Memory B cell (primary cell): Measurements from ENCODE around the gene OGN.
"Not testable (repeated sequence)": the region's sequence is repeated elsewhere in the genome, so short reads cannot be mapped to it uniquely, and the experiment has no call there.

ENCODE experiments used
- ATAC-seq: fragments of 150-1000 bp; cut with Tn5 transposase; 2 replicates; pipeline ENCODE4 v1.10.0; 2021; ENCODE audit warnings: low read depth, mild to moderate bottlenecking, moderate library complexity
- DNase-seq, 2 donors: peaks; one replicate each; pipeline ENCODE4 v3.0.0; 2022; ENCODE audit warnings: low spot score in 2 of 2
- H3K27ac Mint-ChIP-seq: one replicate; pipeline ENCODE4 v1.8.0; 2022; ENCODE audit warnings: mild to moderate bottlenecking, moderate library complexity, mixed read lengths
- H3K27me3 Mint-ChIP-seq: one replicate; pipeline ENCODE4 v1.8.0; 2022; ENCODE audit warnings: mixed read lengths
- H3K36me3 Mint-ChIP-seq: one replicate; pipeline ENCODE4 v1.8.0; 2022; ENCODE audit warnings: mild to moderate bottlenecking, mixed read lengths
- H3K4me1 Mint-ChIP-seq: one replicate; pipeline ENCODE4 v1.8.0; 2022; ENCODE audit warnings: mixed read lengths
- H3K4me3 Mint-ChIP-seq: one replicate; pipeline ENCODE4 v1.8.0; 2022; ENCODE audit warnings: mild to moderate bottlenecking, moderate library complexity, mixed read lengths
- H3K9me3 Mint-ChIP-seq: one replicate; pipeline ENCODE4 v1.8.0; 2022; ENCODE audit warnings: mixed read lengths

The OGN gene

DNA sequence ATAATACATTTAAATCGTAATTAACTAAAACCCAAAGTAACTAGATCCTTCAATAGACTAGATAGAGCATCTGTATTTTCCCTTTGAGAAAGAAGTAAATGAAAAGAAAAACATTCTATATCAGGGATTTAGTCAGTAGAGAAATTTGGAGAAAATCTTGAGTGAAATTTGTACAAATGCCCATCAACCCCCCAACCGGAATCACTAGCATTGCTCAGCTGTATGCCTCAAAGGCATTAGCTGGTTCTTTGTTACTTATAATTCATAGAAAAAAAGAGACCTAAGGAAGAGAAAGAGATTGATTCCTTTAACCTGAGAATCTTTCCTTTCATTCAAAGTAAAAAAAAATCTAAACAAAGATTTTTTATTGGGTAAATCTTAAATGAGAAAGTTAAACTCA lies 19.2 kb upstream of the OGN start:
- no peak overlapping the region for H3K4me3 Mint-ChIP-seq
- no peak for ATAC-seq
- no peak overlapping the region for H3K27ac Mint-ChIP-seq

GRCh38 chr9:92422611-92423338 lies 18.4 kb upstream of the OGN start:
- Mint-ChIP-seq H3K36me3 (no peaks in the 10 kb centered on the region), H3K9me3 (no peaks in the 10 kb centered on the region), H3K4me1 (no peaks in the 10 kb centered on the region), H3K4me3 (no peak overlapping the region), H3K27ac (no peak overlapping the region), H3K27me3 (no peaks in the 10 kb centered on the region)
- ATAC-seq (no peak), DNase-seq (no peak)

More for the DNA sequence above, 19.2 kb upstream of the OGN start:
- Mint-ChIP-seq H3K4me1 (no peaks in the 10 kb centered on the region), H3K27me3 (no peaks in the 10 kb centered on the region), H3K9me3 (no peaks in the 10 kb centered on the region), H3K36me3 (no peaks in the 10 kb centered on the region)
- no peak for DNase-seq

DNA sequence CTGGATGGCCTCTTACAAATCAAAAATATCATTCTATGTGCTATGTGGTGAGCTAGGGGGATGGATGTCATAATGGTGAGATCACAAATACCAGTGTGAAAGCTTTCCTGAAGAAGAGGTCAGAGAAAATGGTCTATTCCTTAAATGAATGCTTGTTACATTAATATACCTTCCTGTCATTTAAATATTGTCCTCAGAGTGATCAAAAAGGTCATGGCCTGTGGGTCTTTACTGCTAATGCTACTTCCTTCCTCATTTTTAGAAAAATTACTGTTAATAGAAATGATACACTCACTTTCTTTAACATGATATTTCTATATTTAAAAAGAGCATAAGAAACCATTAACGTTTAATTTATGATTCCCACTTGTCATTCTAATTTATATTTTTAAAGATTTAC lies 10.2 kb upstream of the OGN start:
- H3K4me1 Mint-ChIP-seq: peaks cover 7% of the 10 kb centered on the region
- H3K27me3 Mint-ChIP-seq: no peaks in the 10 kb centered on the region
- no peak for DNase-seq
- H3K4me3 Mint-ChIP-seq: no peak overlapping the region
- peak; percentile 67 for ATAC-seq
- no peaks in the 10 kb centered on the region for H3K9me3 Mint-ChIP-seq
- peaks cover 2% of the 10 kb centered on the region for H3K36me3 Mint-ChIP-seq
- H3K27ac Mint-ChIP-seq: no peak overlapping the region

- not testable (repeated sequence) for H3K27ac Mint-ChIP-seq, H3K36me3 Mint-ChIP-seq, H3K4me3 Mint-ChIP-seq, H3K27me3 Mint-ChIP-seq, ATAC-seq, DNase-seq, H3K9me3 Mint-ChIP-seq
- peaks cover 15% of the 10 kb centered on the region for H3K4me1 Mint-ChIP-seq
These were observed 6.8 kb upstream of the OGN start for GRCh38 chr9:92411157-92411556.

DNA sequence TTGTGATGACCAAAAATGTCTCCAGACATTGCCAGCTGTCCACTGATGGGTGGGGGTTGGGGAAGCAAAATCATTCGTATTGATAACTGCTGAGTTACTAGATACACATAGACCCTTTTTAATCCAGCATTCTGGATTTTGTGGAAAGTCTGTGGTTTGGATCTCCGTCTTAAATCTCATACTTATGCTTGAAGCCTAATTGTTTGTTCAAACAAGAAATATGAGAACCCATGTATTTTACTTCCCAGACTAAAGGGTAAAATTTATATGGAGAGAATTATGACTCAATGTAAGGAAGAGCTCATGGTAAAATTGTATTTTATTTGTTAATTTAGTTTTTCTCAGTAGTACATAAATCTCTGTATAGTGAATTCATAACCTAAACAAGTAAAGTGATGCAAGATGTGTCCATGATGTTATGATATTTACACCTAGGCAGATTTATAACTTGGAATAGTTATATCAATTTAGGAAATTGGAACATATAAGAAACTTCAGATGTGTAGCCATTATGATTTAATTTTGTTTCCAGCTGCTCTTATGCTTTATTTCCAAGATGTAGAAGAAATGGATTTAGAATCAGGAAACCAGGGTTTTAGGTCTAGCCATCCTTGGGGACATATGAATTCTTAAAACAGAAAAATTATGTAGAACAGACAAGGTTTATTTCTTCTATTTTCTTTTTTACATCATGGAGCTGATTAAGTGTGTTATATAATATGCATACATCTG lies 4.5 kb upstream of the OGN start:
- no peaks in the 10 kb centered on the region for H3K27me3 Mint-ChIP-seq
- no peak overlapping the region for H3K27ac Mint-ChIP-seq
- H3K4me1 Mint-ChIP-seq: peaks cover 12% of the 10 kb centered on the region
- peaks cover 2% of the 10 kb centered on the region for H3K9me3 Mint-ChIP-seq
- no peak overlapping the region for H3K4me3 Mint-ChIP-seq
- DNase-seq (no peak), ATAC-seq (no peak)
- H3K36me3 Mint-ChIP-seq: peaks cover 2% of the 10 kb centered on the region

DNA sequence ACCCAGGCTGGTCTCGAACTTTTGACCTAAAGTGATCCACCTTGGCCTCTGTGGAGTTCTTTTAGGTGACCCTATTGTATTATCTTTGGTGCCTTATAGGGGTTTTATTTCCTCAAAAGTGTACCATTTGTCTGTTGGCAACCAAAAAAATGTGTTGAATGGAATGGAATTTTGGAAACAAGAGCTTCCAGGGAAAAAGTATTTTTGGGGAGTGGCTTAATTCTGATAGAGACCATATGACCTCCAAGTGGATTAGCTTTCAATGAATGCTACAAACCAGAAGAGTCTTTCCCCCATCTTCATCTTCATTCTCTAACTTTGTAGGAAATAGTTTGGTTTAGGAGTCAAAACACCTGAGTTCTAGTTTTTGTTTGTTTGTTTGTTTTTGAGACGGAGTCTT lies 3.4 kb upstream of the OGN start:
- Mint-ChIP-seq H3K36me3 (no peaks in the 10 kb centered on the region), H3K27me3 (no peaks in the 10 kb centered on the region), H3K4me1 (peaks cover 12% of the 10 kb centered on the region), H3K4me3 (no peak overlapping the region), H3K27ac (no peak overlapping the region), H3K9me3 (peaks cover 2% of the 10 kb centered on the region)
- DNase-seq (no peak), ATAC-seq (no peak)

DNA sequence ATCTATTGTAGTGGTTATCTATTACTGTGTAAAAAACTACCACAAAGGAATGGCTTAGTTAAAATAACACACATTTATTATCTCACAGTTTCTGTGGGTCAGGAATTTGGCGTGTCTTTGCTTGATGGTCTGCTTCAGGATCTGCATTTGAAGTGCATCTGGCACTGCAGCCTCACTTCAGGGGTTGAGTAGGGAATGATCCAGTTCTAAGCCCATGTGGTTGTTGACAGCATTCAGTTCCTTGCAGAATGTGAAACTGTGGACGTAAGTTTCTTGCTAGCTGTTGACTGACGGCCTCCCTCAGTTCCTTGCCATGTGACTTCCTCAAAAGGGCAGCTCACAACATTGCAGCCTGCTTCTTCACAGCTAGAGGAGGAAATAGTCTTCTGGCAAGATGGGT lies 2.1 kb upstream of the OGN start:
- Mint-ChIP-seq H3K9me3 (peaks cover 2% of the 10 kb centered on the region), H3K4me3 (peak overlapping the region; percentile 44), H3K36me3 (no peaks in the 10 kb centered on the region), H3K27ac (peak overlapping the region; percentile 65), H3K27me3 (no peaks in the 10 kb centered on the region), H3K4me1 (peaks cover 12% of the 10 kb centered on the region)
- ATAC-seq (peak; percentile 99), DNase-seq (peak; percentile 20 to 27)

DNA sequence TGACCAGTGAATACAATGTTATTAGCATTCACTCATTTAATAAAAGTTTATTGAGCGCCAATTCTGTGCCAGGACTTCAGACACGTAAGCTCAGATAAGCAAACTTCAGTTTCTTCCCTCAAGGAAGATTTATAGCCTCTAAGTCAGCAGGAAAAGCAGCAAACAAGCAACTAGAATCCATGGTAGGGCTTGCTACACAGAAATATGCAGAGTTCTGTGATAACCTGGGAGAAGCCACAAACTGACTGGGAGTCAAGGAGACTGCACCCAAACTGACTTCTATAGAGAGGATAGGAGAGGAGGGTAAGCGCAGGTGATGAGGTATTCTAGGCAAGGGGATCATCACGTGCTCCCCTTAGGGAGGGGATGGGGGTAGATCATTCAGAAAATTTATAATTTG lies 1.4 kb upstream of the OGN start:
- H3K27ac Mint-ChIP-seq: peak overlapping the region; percentile 65

DNA sequence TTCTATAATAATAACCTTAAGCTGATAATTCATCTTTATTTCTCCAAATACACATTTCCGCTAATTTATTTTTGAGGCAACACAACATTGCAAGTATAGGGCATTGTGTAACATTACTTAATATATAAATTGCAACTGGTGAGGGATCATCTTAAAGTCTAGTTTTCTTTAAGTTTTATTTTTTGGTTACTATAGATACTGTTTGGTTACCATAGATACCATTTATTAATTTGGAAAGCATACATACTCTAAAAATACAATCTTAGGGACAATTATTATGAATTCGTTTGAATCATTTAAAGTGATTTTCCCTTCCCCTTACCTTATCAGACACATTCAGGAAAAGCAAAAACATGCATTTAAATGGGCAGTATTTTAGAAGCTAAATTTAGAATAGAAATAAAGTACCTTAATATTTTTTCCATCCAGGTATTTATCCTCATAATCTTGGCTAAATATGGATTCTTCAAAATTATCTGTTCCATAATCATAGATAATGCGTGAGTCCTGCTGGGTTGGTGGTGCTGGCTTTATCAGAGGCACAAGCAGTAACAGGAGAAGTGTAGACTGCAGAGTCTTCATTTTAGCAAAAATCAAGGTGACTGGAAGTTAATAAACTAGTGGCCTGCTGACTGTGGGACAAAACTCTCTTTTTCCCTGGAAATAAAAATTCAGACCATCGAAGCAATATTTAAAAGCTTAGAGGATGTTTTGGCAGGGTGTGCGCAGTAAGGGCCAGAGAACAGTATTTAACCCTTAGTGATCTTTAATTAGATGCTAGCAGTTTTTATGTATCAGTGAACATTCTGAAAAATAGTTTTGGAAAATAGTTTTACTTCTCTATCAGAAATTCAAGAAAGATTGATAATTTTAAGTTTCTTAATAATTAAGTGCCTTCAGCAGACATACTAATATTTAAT lies 1.3 kb downstream of the OGN start:
- no peaks in the 10 kb centered on the region for H3K36me3 Mint-ChIP-seq

More for the DNA sequence above, 1.4 kb upstream of the OGN start:
- Mint-ChIP-seq H3K9me3 (peaks cover 2% of the 10 kb centered on the region), H3K27me3 (no peaks in the 10 kb centered on the region), H3K4me1 (peaks cover 12% of the 10 kb centered on the region), H3K4me3 (peak overlapping the region; percentile 44), H3K36me3 (no peaks in the 10 kb centered on the region)
- DNase-seq (no peak), ATAC-seq (no peak)

DNA sequence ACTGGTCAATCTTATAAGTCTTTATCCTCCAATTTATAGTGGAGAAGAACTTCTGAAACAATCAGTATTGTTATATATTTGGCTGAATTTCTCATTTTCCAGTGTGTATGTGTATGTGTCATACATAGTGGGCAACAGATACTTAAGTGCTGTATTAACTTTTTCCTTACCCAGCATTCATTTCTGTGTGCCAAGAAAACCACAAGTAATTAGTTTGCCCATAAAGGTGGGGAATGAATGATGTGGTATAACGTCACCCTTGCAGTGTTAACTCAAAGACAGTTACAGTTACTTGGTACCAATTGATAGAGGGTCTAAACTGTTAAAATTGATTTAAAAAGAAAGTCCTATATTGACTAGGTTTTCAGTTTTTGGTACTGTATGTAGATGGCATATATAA lies 2.0 kb downstream of the OGN start:
- ATAC-seq (no peak), DNase-seq (no peak)
- peaks cover 12% of the 10 kb centered on the region for H3K4me1 Mint-ChIP-seq
- peaks cover 2% of the 10 kb centered on the region for H3K9me3 Mint-ChIP-seq
- no peaks in the 10 kb centered on the region for H3K27me3 Mint-ChIP-seq
- H3K36me3 Mint-ChIP-seq: no peaks in the 10 kb centered on the region
- no peak overlapping the region for H3K27ac Mint-ChIP-seq
- no peak overlapping the region for H3K4me3 Mint-ChIP-seq

More for the DNA sequence above, 1.3 kb downstream of the OGN start:
- no peak overlapping the region for H3K27ac Mint-ChIP-seq
- H3K27me3 Mint-ChIP-seq: no peaks in the 10 kb centered on the region
- peaks cover 2% of the 10 kb centered on the region for H3K9me3 Mint-ChIP-seq
- ATAC-seq (no peak), DNase-seq (no peak)
- no peak overlapping the region for H3K4me3 Mint-ChIP-seq
- H3K4me1 Mint-ChIP-seq: peaks cover 12% of the 10 kb centered on the region

GRCh38 chr9:92397853-92398252 lies 6.5 kb downstream of the OGN start:
- H3K4me3 Mint-ChIP-seq: no peak overlapping the region
- no peaks in the 10 kb centered on the region for H3K4me1 Mint-ChIP-seq
- H3K27ac Mint-ChIP-seq: no peak overlapping the region
- no peaks in the 10 kb centered on the region for H3K27me3 Mint-ChIP-seq
- ATAC-seq (no peak), DNase-seq (no peak)
- H3K36me3 Mint-ChIP-seq: no peaks in the 10 kb centered on the region
- H3K9me3 Mint-ChIP-seq: no peaks in the 10 kb centered on the region

GRCh38 chr9:92395617-92396016 lies 8.8 kb downstream of the OGN start:
- H3K9me3 Mint-ChIP-seq: no peaks in the 10 kb centered on the region
- no peaks in the 10 kb centered on the region for H3K36me3 Mint-ChIP-seq
- DNase-seq (no peak), ATAC-seq (no peak)
- H3K27me3 Mint-ChIP-seq: no peaks in the 10 kb centered on the region
- no peak overlapping the region for H3K27ac Mint-ChIP-seq
- no peak overlapping the region for H3K4me3 Mint-ChIP-seq
- no peaks in the 10 kb centered on the region for H3K4me1 Mint-ChIP-seq

DNA sequence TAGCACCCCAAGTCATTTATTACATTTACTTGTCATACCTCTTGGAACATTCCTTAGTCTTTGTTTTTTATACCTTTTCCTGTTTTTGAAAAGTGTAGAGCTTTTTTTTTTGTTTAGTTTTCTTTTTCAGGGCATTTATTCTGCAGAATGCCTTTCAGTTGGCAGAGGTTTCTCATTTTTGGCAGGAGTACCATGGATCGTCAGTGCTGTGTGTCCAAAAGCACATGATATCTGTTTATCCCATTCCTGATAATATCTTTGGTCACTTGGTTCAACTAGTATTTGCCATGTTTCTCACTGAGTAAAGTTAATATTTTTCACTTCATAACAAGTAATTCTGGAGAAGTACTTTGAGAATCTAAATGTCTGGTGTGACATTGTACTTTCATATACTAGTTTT lies 10.7 kb downstream of the OGN start:
- no peaks in the 10 kb centered on the region for H3K4me1 Mint-ChIP-seq

DNA sequence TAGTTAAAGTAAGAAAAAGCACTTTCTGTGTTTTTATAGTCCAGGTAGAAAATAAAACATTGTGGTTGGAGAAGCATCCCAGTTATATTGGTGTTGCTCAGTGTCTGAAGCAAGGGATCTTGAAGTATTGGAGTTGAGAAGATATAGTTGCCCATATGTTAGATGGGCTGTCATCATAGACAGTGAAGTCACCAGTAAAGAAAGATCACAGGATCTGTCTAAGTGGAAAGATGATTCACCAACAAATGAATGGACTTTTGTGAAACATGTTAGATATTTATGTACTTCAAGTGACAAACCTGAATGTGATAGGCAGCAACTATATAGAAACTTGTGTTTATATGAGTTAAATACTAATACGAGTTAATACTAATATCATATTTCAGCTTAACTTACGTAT lies 11.7 kb downstream of the OGN start:
- no peak for ATAC-seq
- H3K9me3 Mint-ChIP-seq: no peaks in the 10 kb centered on the region
- no peak overlapping the region for H3K27ac Mint-ChIP-seq

More for the DNA sequence above, 10.7 kb downstream of the OGN start:
- H3K27ac Mint-ChIP-seq: no peak overlapping the region
- ATAC-seq: no peak
- no peak for DNase-seq
- H3K4me3 Mint-ChIP-seq: no peak overlapping the region
- H3K9me3 Mint-ChIP-seq: no peaks in the 10 kb centered on the region
- H3K27me3 Mint-ChIP-seq: no peaks in the 10 kb centered on the region
- no peaks in the 10 kb centered on the region for H3K36me3 Mint-ChIP-seq

More for the DNA sequence above, 11.7 kb downstream of the OGN start:
- no peak overlapping the region for H3K4me3 Mint-ChIP-seq
- no peak for DNase-seq
- H3K36me3 Mint-ChIP-seq: no peaks in the 10 kb centered on the region
- H3K4me1 Mint-ChIP-seq: no peaks in the 10 kb centered on the region
- no peaks in the 10 kb centered on the region for H3K27me3 Mint-ChIP-seq
